Tongue (tissue), 2 donors: ENCODE measurements around the gene PELI3. TPM values are rescaled to one million over a fixed set of nuclear protein-coding genes. Genes with fewer than 3 reads are reported as not detected.

Experiments
- DNase-seq: peaks from one replicate; pipeline ENCODE4 v3.0.0-alpha.2; 2015
- total RNA-seq: library from RNA; depleted of rRNA; stranded (reverse); fragments of >200 nt; gene quantifications from one replicate; pipeline ENCODE4 v1.2.3, GENCODE V29; 2014

PELI3 gene
- total RNA-seq, 1 donor from 2014 or later, result 5.9 TPM

GRCh38 chr11:66475349-66476172 lies 8.9 kb downstream of the PELI3 start:
- no peak for DNase-seq

GRCh38 chr11:66476173-66476840 lies 9.6 kb downstream of the PELI3 start:
- no peak for DNase-seq

- no peak for DNase-seq
Measured at GRCh38 chr11:66476841-66477251, 10.1 kb downstream of the PELI3 start.

- peak; percentile 52 for DNase-seq
Measured at GRCh38 chr11:66477263-66478201, 10.8 kb downstream of the PELI3 start.

- peak; percentile 40 for DNase-seq
Measured at GRCh38 chr11:66478729-66479393, 12.2 kb downstream of the PELI3 start.

- peak; percentile 32 for DNase-seq
Measured at GRCh38 chr11:66479394-66480116, 12.8 kb downstream of the PELI3 start.

GRCh38 chr11:66480117-66480938 lies 13.6 kb downstream of the PELI3 start, which contains the start of gene DPP3:
DPP3 (plus strand) TSS chr11:66480434; CDS start chr11:66482201, 1,767 bp downstream.
- peak; percentile 98 for DNase-seq

GRCh38 chr11:66484806-66485380 lies 18.2 kb downstream of the PELI3 start:
- DNase-seq, result no peak

GRCh38 chr11:66488957-66489356 lies 22.3 kb downstream of the PELI3 start:
- no peak for DNase-seq

GRCh38 chr11:66489636-66490035 lies 22.9 kb downstream of the PELI3 start:
- DNase-seq, result no peak

GRCh38 chr11:66491315-66491935 lies 24.7 kb downstream of the PELI3 start:
- DNase-seq, result no peak

- DNase-seq, result no peak
Measured at GRCh38 chr11:66492161-66492865, 25.6 kb downstream of the PELI3 start.

GRCh38 chr11:66493130-66493529 lies 26.4 kb downstream of the PELI3 start:
- DNase-seq, result no peak

- DNase-seq, result no peak
Measured at GRCh38 chr11:66494458-66494857, 27.8 kb downstream of the PELI3 start.

GRCh38 chr11:66494935-66495334 lies 28.2 kb downstream of the PELI3 start:
- no peak for DNase-seq

- no peak for DNase-seq
Measured at GRCh38 chr11:66495401-66495854, 28.7 kb downstream of the PELI3 start.

- no peak for DNase-seq
Measured at GRCh38 chr11:66497206-66497605, 30.5 kb downstream of the PELI3 start.

- no peak for DNase-seq
Measured at GRCh38 chr11:66498506-66498905, 31.8 kb downstream of the PELI3 start.
